H9 (cell line): ENCODE data around the gene KHK. TPM values are rescaled to one million over a fixed set of nuclear protein-coding genes. Genes with fewer than 3 reads are reported as not detected.

ENCODE experiments used
- DNase-seq: peaks from one replicate; pipeline ENCODE4 v3.0.0-alpha.2; 2017
- H2AFZ ChIP-seq: one replicate; pipeline ENCODE4 v1.6.1; 2013; ENCODE audit warnings: mild to moderate bottlenecking, low read length, control low read depth, moderate library complexity
- H2AK5ac ChIP-seq: 2 replicates; pipeline ENCODE4 v1.6.1; 2013; ENCODE audit warnings: low read length, control low read depth, mixed read lengths; ENCODE audit not compliant: insufficient read length
- H2BK120ac ChIP-seq: one replicate; pipeline ENCODE4 v1.6.1; 2013; ENCODE audit warnings: low read depth, mild to moderate bottlenecking, low read length, control low read depth, inconsistent platforms; ENCODE audit not compliant: poor library complexity, severe bottlenecking
- H2BK12ac ChIP-seq: 2 replicates; pipeline ENCODE4 v1.6.1; 2013; ENCODE audit warnings: low read length, control low read depth, mixed read lengths, low read depth; ENCODE audit not compliant: insufficient read length
- H2BK15ac ChIP-seq: 2 replicates; pipeline ENCODE4 v1.6.1; 2013; ENCODE audit warnings: low read depth, low read length, control low read depth
- H2BK20ac ChIP-seq: one replicate; pipeline ENCODE4 v1.6.1; 2013; ENCODE audit warnings: low read depth, mild to moderate bottlenecking, low read length, control low read depth, inconsistent platforms; ENCODE audit not compliant: poor library complexity, severe bottlenecking
- H2BK5ac ChIP-seq: 2 replicates; pipeline ENCODE4 v1.6.1; 2013; ENCODE audit warnings: low read length, control low read depth, mixed read lengths; ENCODE audit not compliant: insufficient read length
- H3K14ac ChIP-seq: 2 replicates; pipeline ENCODE4 v1.6.1; 2013; ENCODE audit warnings: low read length, control low read depth; ENCODE audit not compliant: insufficient read depth
- H3K18ac ChIP-seq: 2 replicates; pipeline ENCODE4 v1.6.1; 2013; ENCODE audit warnings: low read depth, mild to moderate bottlenecking, mixed read lengths, low read length, control low read depth; ENCODE audit not compliant: insufficient read length
- H3K23ac ChIP-seq: 2 replicates; pipeline ENCODE4 v1.6.1; 2013; ENCODE audit warnings: low read length, control low read depth, mixed read lengths, low read depth; ENCODE audit not compliant: insufficient read length
- H3K23me2 ChIP-seq: 2 replicates; pipeline ENCODE4 v1.6.1; 2013; ENCODE audit warnings: low read depth, mild to moderate bottlenecking, mixed read lengths, low read length, control low read depth; ENCODE audit not compliant: insufficient read length, poor library complexity, severe bottlenecking
- H3K27ac ChIP-seq: 2 replicates; pipeline ENCODE4 v1.5.1; 2013; ENCODE audit warnings: low read length, control low read depth, mixed read lengths, low read depth; ENCODE audit not compliant: insufficient read length
- H3K27me3 ChIP-seq: 2 replicates; pipeline ENCODE4 v1.6.1; 2013; ENCODE audit warnings: low read length, control low read depth, inconsistent platforms; ENCODE audit not compliant: insufficient read depth
- H3K4ac ChIP-seq: 2 replicates; pipeline ENCODE4 v1.6.1; 2013; ENCODE audit warnings: low read depth, mild to moderate bottlenecking, control low read depth, inconsistent platforms, low read length, moderate library complexity
- H3K4me1 ChIP-seq: 2 replicates; pipeline ENCODE4 v1.6.1; 2013; ENCODE audit warnings: low read length, control low read depth, inconsistent platforms; ENCODE audit not compliant: insufficient read depth
- H3K4me2 ChIP-seq: 2 replicates; pipeline ENCODE4 v1.6.1; 2013; ENCODE audit warnings: low read length, control low read depth, mixed read lengths; ENCODE audit not compliant: insufficient read length, insufficient read depth
- H3K56ac ChIP-seq: 2 replicates; pipeline ENCODE4 v1.6.1; 2013; ENCODE audit warnings: low read depth, mild to moderate bottlenecking, mixed read lengths, low read length, control low read depth; ENCODE audit not compliant: insufficient read length
- H3K79me1 ChIP-seq: 2 replicates; pipeline ENCODE4 v1.6.1; 2013; ENCODE audit warnings: low read depth, mild to moderate bottlenecking, moderate library complexity, low read length, control low read depth, inconsistent platforms; ENCODE audit not compliant: insufficient read depth, poor library complexity, severe bottlenecking
- H3K79me2 ChIP-seq: 2 replicates; pipeline ENCODE4 v1.6.1; 2013; ENCODE audit warnings: low read length, control low read depth, inconsistent platforms; ENCODE audit not compliant: insufficient read depth
- H3K9ac ChIP-seq: 2 replicates; pipeline ENCODE4 v1.6.1; 2013; ENCODE audit warnings: low read length, control low read depth, mixed read lengths; ENCODE audit not compliant: insufficient read length; ENCODE audit errors: extremely low read depth
- H3K9me3 ChIP-seq: one replicate; pipeline ENCODE4 v1.6.1; 2013; ENCODE audit warnings: low read depth, low read length, inconsistent platforms; ENCODE audit not compliant: control insufficient read depth
- H3T11ph ChIP-seq: one replicate; pipeline ENCODE4 v1.6.1; 2013; ENCODE audit warnings: mild to moderate bottlenecking, low read length, control low read depth, inconsistent platforms
- H4K20me1 ChIP-seq: one replicate; pipeline ENCODE4 v1.6.1; 2013; ENCODE audit not compliant: control insufficient read depth, insufficient read length, insufficient read depth
- H4K5ac ChIP-seq: 2 replicates; pipeline ENCODE4 v1.6.1; 2013; ENCODE audit warnings: low read depth, mild to moderate bottlenecking, mixed read lengths, low read length, control low read depth; ENCODE audit not compliant: insufficient read length
- H4K8ac ChIP-seq: replicated peaks from 2 replicates; pipeline ENCODE4 v1.6.1; 2013; ENCODE audit warnings: low read length, control low read depth, mixed read lengths, low read depth; ENCODE audit not compliant: insufficient read length
- H4K91ac ChIP-seq: 2 replicates; pipeline ENCODE4 v1.6.1; 2013; ENCODE audit warnings: low read depth, mild to moderate bottlenecking, moderate library complexity, mixed read lengths, low read length, control low read depth; ENCODE audit not compliant: insufficient read length
- H3K27ac Mint-ChIP-seq, 3 experiments: 2 replicates in 2 of 3; 3 replicates in 1 of 3; pipeline ENCODE4 v1.8.0; 2020 to 2021; ENCODE audit warnings: mixed read lengths in 3 of 3, mild to moderate bottlenecking in 1 of 3, moderate library complexity in 1 of 3
- H3K27me3 Mint-ChIP-seq: 2 replicates; pipeline ENCODE4 v1.8.0; 2021; ENCODE audit warnings: low read depth, mild to moderate bottlenecking, moderate library complexity, mixed read lengths
- H3K36me3 Mint-ChIP-seq, 3 experiments: 2 replicates in 2 of 3; 3 replicates in 1 of 3; pipeline ENCODE4 v1.8.0; 2020 to 2021; ENCODE audit warnings: low read depth in 3 of 3, mixed read lengths in 3 of 3; ENCODE audit not compliant: insufficient read depth in 1 of 3
- H3K4me1 Mint-ChIP-seq, 2 experiments: 2 replicates each; pipeline ENCODE4 v1.8.0; 2020; ENCODE audit warnings: mixed read lengths in 2 of 2
- H3K4me3 Mint-ChIP-seq, 2 experiments: 2 replicates in 1 of 2; 3 replicates in 1 of 2; pipeline ENCODE4 v1.8.0; 2020 to 2021; ENCODE audit warnings: mild to moderate bottlenecking in 2 of 2, mixed read lengths in 2 of 2, moderate library complexity in 1 of 2
- H3K9me3 Mint-ChIP-seq, 2 experiments: 2 replicates in 1 of 2; 3 replicates in 1 of 2; pipeline ENCODE4 v1.8.0; 2020; ENCODE audit warnings: mild to moderate bottlenecking in 2 of 2, mixed read lengths in 2 of 2, moderate library complexity in 1 of 2
- WGBS: extraction: QIAGEN DNeasy Blood & Tissue Kit; methylation state at CpG from one replicate; pipeline ENCODE4 v1.1.7; 2013; ENCODE audit warnings: missing lambda C conversion rate, low lambda C conversion rate, mixed read lengths; ENCODE audit not compliant: insufficient read length; ENCODE audit errors: extremely low coverage; 5-methylcytosine and 5-hydroxymethylcytosine counted together
- total RNA-seq: library from RNA; stranded (reverse); gene quantifications from 2 replicates; pipeline ENCODE4 v1.2.1, GENCODE V29; 2021
- TF ChIP-seq, protein P1 (sequence below): fragments of 200-600 bp; sonication (generic); conservative IDR thresholded peaks from 3 replicates; pipeline ENCODE4 v1.8.0; 2021; ENCODE audit warnings: antibody characterized with exemption, mild to moderate bottlenecking

KHK gene
- total RNA-seq, 1 experiment from 2014 or later, result 12.1 TPM

GRCh38 chr2:27084297-27085061 lies 2.1 kb upstream of the KHK start:
- no CpG with 5 or more reads among the region's 6 CpGs for WGBS
- peak overlapping the region in 1 of 3 experiments; percentile 64; a peak in 1 of 7 replicates for H3K27ac Mint-ChIP-seq

More at GRCh38 chr2:27084297-27085061, 2.1 kb upstream of the KHK start:
- Histone ChIP-seq H2BK120ac (no peak overlapping the region), H2BK15ac (no peak overlapping the region), H3K14ac (no peak overlapping the region), H4K20me1 (no peaks in the 10 kb centered on the region), H2BK5ac (no peak overlapping the region), H2BK20ac (no peak overlapping the region), H3K27me3 (no peaks in the 10 kb centered on the region), H4K5ac (no peak overlapping the region), H3K9me3 (no peaks in the 10 kb centered on the region), H3K4me1 (no peaks in the 10 kb centered on the region), H3K18ac (no peak overlapping the region), H3K9ac (no peak overlapping the region), H3K56ac (no peak overlapping the region), H3K27ac (no peak overlapping the region), H3K23me2 (peaks cover 13% of the 10 kb centered on the region), H3K79me2 (no peaks in the 10 kb centered on the region), H3K79me1 (no peaks in the 10 kb centered on the region), H2AK5ac (no peak overlapping the region), H3K4ac (no peak overlapping the region), H4K91ac (no peak overlapping the region), H3T11ph (no peak overlapping the region), H4K8ac (no peak overlapping the region), H2BK12ac (no peak overlapping the region), H2AFZ (no peak overlapping the region), H3K23ac (no peak overlapping the region), H3K4me2 (no peak overlapping the region)
- H3K4me3 Mint-ChIP-seq, result peak overlapping the region in 1 of 2 experiments; percentile 32; a peak in 2 of 5 replicates
- TF ChIP-seq, protein P1, sequence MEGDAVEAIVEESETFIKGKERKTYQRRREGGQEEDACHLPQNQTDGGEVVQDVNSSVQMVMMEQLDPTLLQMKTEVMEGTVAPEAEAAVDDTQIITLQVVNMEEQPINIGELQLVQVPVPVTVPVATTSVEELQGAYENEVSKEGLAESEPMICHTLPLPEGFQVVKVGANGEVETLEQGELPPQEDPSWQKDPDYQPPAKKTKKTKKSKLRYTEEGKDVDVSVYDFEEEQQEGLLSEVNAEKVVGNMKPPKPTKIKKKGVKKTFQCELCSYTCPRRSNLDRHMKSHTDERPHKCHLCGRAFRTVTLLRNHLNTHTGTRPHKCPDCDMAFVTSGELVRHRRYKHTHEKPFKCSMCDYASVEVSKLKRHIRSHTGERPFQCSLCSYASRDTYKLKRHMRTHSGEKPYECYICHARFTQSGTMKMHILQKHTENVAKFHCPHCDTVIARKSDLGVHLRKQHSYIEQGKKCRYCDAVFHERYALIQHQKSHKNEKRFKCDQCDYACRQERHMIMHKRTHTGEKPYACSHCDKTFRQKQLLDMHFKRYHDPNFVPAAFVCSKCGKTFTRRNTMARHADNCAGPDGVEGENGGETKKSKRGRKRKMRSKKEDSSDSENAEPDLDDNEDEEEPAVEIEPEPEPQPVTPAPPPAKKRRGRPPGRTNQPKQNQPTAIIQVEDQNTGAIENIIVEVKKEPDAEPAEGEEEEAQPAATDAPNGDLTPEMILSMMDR, result no peak
- H3K9me3 Mint-ChIP-seq, result no peaks in the 10 kb centered on the region
- peaks cover 20% of the 10 kb centered on the region for H3K27me3 Mint-ChIP-seq
- no peaks in the 10 kb centered on the region; a peak in 1 of 7 replicates for H3K36me3 Mint-ChIP-seq
- DNase-seq, result no peak
- peaks cover 21 to 39% of the 10 kb centered on the region in 2 experiments for H3K4me1 Mint-ChIP-seq
